ENCODE measurements around the gene VRK3. TPM values are rescaled to one million over a fixed set of nuclear protein-coding genes. Genes with fewer than 3 reads are reported as not detected.

VRK3 gene
- total and polyA plus RNA-seq, 2 donors (not counting 3 experiments of a cell fraction or from before 2014, with no cell fraction given), result 20.4 to 36.0 TPM

- Histone ChIP-seq H3K9me3 (replicated peaks; ENCODE audit: control insufficient read depth, insufficient read depth, low read length) (no peaks in the 10 kb centered on the region), H2AFZ (ENCODE audit: low read depth, low read length) (no peak overlapping the region), H3K79me2 (ENCODE audit: control insufficient read depth, insufficient read depth, low read length) (no peaks in the 10 kb centered on the region), H3K4me3 (replicated peaks in 1 of 3; ENCODE audit: insufficient read depth in 1 of 3, low read depth in 1 of 3, low read length in 3 of 3) (no peak overlapping the region), H3K4me2 (ENCODE audit: insufficient read depth, low read length) (no peak overlapping the region), H3K9ac (replicated peaks; ENCODE audit: extremely low read depth, insufficient read depth, low read length) (no peak overlapping the region), H3K9me1 (replicated peaks; ENCODE audit: control insufficient read depth, extremely low read depth, insufficient read depth, low read length) (no peaks in the 10 kb centered on the region), H3K36me3 (ENCODE audit: control insufficient read depth in 2 of 2, extremely low read depth in 1 of 2, insufficient read depth in 2 of 2, low read length in 2 of 2) (peaks cover 2 to 54% of the 10 kb centered on the region in 2 experiments), H3K27me3 (ENCODE audit: control insufficient read depth in 2 of 2, insufficient read depth in 2 of 2, low read length in 2 of 2) (no peaks in the 10 kb centered on the region), H3K27ac (ENCODE audit: insufficient read depth, low read depth, low read length) (no peak overlapping the region), H4K20me1 (replicated peaks; ENCODE audit: control insufficient read depth, extremely low read depth, insufficient read depth, low read length) (no peaks in the 10 kb centered on the region), H3K4me1 (ENCODE audit: control insufficient read depth, extremely low read depth, insufficient read depth, low read length) (peaks cover 8% of the 10 kb centered on the region)
- DNase-seq (ENCODE audit: low read depth, low spot score), result no peak
- no peak for FAIRE-seq
- TF ChIP-seq POLR2A (IDR thresholded peaks at IDR 0.05; ENCODE audit: low read depth, low read length), result no peak
- intact Hi-C loops (cut with micrococcal nuclease) (no loop called here), dilution Hi-C loops (cut with MboI; ENCODE audit: extremely low pct_ligation_motif_present, low sequenced_read_pairs) (no loop called here)
- POLR2A ChIA-PET, result no interaction called here
- CTCF ChIA-PET, result no interaction called here
- no TSS peak for BruUV-seq (replicated peaks)
Observed at GRCh38 chr19:50000841-50001557, 24.2 kb downstream of the VRK3 start.

GRCh38 chr19:50000038-50000840, 24.9 kb downstream of the VRK3 start:
- H3K27ac ChIP-seq (ENCODE audit: insufficient read depth, low read depth, low read length), result no peak overlapping the region
- H3K9ac ChIP-seq (replicated peaks; ENCODE audit: extremely low read depth, insufficient read depth, low read length), result no peak overlapping the region
- TF ChIP-seq POLR2AphosphoS5 (IDR thresholded peaks at IDR 0.05; ENCODE audit: insufficient read depth, low read depth, low read length) (no peak), POLR2A (IDR thresholded peaks at IDR 0.05; ENCODE audit: low read depth, low read length) (no peak), GATA2 (IDR thresholded peaks at IDR 0.05; ENCODE audit: insufficient read depth, insufficient read length, low read depth, low read length) (no peak), JUN (IDR thresholded peaks at IDR 0.05; ENCODE audit: borderline replicate concordance, insufficient read depth, insufficient read length, low read depth) (no peak), MAX (IDR thresholded peaks at IDR 0.05; ENCODE audit: insufficient read depth, insufficient read length) (no peak), FOS (IDR thresholded peaks at IDR 0.05; ENCODE audit: borderline replicate concordance, insufficient read depth, low read length) (no peak), CTCF (IDR thresholded peaks at IDR 0.05; ENCODE audit: extremely low read depth in 1 of 2, insufficient read depth in 1 of 2, low read depth in 1 of 2, low read length in 2 of 2) (no peak), MYC (IDR thresholded peaks at IDR 0.05; ENCODE audit: low read depth, low read length) (no peak), EZH2 (IDR thresholded peaks at IDR 0.05; ENCODE audit: borderline replicate concordance, low read depth, low read length, severe bottlenecking) (no peak)
- ChIA-PET POLR2A (no interaction called here), CTCF (no interaction called here)
- H3K4me1 ChIP-seq (ENCODE audit: control insufficient read depth, extremely low read depth, insufficient read depth, low read length), result peaks cover 8% of the 10 kb centered on the region
- H3K4me3 ChIP-seq (replicated peaks in 1 of 3; ENCODE audit: insufficient read depth in 1 of 3, low read depth in 1 of 3, low read length in 3 of 3), result no peak overlapping the region
- H3K79me2 ChIP-seq (ENCODE audit: control insufficient read depth, insufficient read depth, low read length), result no peaks in the 10 kb centered on the region
- H2AFZ ChIP-seq (ENCODE audit: low read depth, low read length), result no peak overlapping the region
- FAIRE-seq (no peak), DNase-seq (ENCODE audit: low read depth, low spot score) (no peak)
- H3K27me3 ChIP-seq (ENCODE audit: control insufficient read depth in 2 of 2, insufficient read depth in 2 of 2, low read length in 2 of 2), result no peaks in the 10 kb centered on the region
- H3K36me3 ChIP-seq (ENCODE audit: control insufficient read depth in 2 of 2, extremely low read depth in 1 of 2, insufficient read depth in 2 of 2, low read length in 2 of 2), result peaks cover 4 to 51% of the 10 kb centered on the region in 2 experiments
- no TSS peak for BruUV-seq (replicated peaks)
- H3K9me1 ChIP-seq (replicated peaks; ENCODE audit: control insufficient read depth, extremely low read depth, insufficient read depth, low read length), result no peaks in the 10 kb centered on the region
- H4K20me1 ChIP-seq (replicated peaks; ENCODE audit: control insufficient read depth, extremely low read depth, insufficient read depth, low read length), result no peaks in the 10 kb centered on the region
- dilution Hi-C loops (cut with MboI; ENCODE audit: extremely low pct_ligation_motif_present, low sequenced_read_pairs) (no loop called here), intact Hi-C loops (cut with micrococcal nuclease) (no loop called here)
- H3K9me3 ChIP-seq (replicated peaks; ENCODE audit: control insufficient read depth, insufficient read depth, low read length), result no peaks in the 10 kb centered on the region
- no peak overlapping the region for H3K4me2 ChIP-seq (ENCODE audit: insufficient read depth, low read length)

All from endothelial cell of umbilical vein (primary cell).